ENCODE data around the gene CFAP54. TPM values are rescaled to one million over a fixed set of nuclear protein-coding genes. Genes with fewer than 3 reads are reported as not detected.
A peak's percentile ranks its signal among the peaks of the same experiment; 100 is the strongest.

CFAP54 gene
- total and polyA plus RNA-seq, 2 donors (not counting 3 experiments of a cell fraction or from before 2014, with no cell fraction given), result 3.6 to 26.9 TPM

DNA sequence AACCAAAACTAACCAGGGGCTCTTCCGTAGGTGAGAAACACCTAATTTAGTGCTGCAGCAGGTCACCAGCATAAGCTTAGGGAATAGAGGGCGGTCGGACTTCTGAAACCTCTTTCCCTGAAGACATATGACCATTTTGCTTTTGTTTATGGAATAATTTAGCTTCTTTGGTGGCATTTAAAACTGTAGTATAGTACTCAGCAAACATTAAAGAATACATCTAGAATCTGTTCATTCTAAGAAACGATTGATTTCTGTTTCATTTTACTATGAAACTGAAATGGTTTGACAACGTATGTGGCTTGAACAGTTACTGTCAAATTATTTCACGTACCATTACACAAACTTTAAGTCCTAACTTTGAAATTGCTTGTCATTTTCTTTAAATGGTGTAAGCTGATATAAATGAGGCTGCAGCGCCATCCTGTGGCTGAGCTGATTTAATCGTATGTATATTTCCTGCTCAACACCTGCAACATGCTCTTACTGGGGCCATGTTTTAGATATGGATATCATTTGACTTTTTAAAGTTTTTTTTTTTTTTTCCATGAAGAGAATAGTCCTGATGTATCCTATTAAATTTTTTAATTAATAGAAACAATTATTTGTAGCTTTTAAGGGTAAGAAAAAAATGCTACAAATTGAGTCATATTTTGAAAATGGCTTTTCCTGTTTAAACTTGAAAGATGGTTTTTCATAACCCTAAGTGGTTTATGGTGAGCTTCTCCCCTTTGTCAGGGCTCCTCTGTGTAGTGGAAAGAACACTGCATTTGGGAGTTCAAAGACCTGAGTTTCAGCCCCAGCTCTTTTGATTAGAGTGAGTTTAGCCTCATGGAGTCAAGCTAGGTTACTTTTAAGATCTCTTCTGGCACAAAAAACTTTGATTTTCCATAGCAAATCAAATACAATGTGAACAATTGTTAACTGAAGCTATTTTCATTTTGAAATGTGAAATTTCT is 27.4 kb downstream of the CFAP54 start:
- FAIRE-seq (peak; percentile 76), DNase-seq (ENCODE audit: low read depth, low spot score) (peak; percentile 94)
- no peaks in the 10 kb centered on the region for H4K20me1 ChIP-seq (replicated peaks; ENCODE audit: control insufficient read depth, extremely low read depth, insufficient read depth, low read length)
- H3K27me3 ChIP-seq (ENCODE audit: control insufficient read depth in 2 of 2, insufficient read depth in 2 of 2, low read length in 2 of 2), result no peaks in the 10 kb centered on the region
- dilution Hi-C loops (cut with MboI; ENCODE audit: extremely low pct_ligation_motif_present, low sequenced_read_pairs), result no loop called here
- peaks cover 16% of the 10 kb centered on the region for H3K4me1 ChIP-seq (ENCODE audit: control insufficient read depth, extremely low read depth, insufficient read depth, low read length)
- ChIA-PET POLR2A (interaction anchor here (0.6 to 1.2 kb wide), 6 partner anchors 28 to 249 kb away, joined by 3 to 5 read pairs (median 4); partner anchors contain the start of gene CFAP54), CTCF (interaction anchor here (0.6 to 3.0 kb wide), 56 partner anchors 8 to 598 kb away, joined by 3 to 66 read pairs (median 5); partner anchors contain the start of genes CDK17 and CFAP54)
- no peaks in the 10 kb centered on the region for H3K9me3 ChIP-seq (replicated peaks; ENCODE audit: control insufficient read depth, insufficient read depth, low read length)
- no peaks in the 10 kb centered on the region for H3K36me3 ChIP-seq (ENCODE audit: control insufficient read depth in 2 of 2, extremely low read depth in 1 of 2, insufficient read depth in 2 of 2, low read length in 2 of 2)
- H3K9me1 ChIP-seq (replicated peaks; ENCODE audit: control insufficient read depth, extremely low read depth, insufficient read depth, low read length), result no peaks in the 10 kb centered on the region
- peaks cover 4% of the 10 kb centered on the region for H3K79me2 ChIP-seq (ENCODE audit: control insufficient read depth, insufficient read depth, low read length)
- H3K4me2 ChIP-seq (ENCODE audit: insufficient read depth, low read length), result peak overlapping the region; percentile 26
- H2AFZ ChIP-seq (ENCODE audit: low read depth, low read length), result peak overlapping the region; percentile 3
- H3K27ac ChIP-seq (ENCODE audit: insufficient read depth, low read depth, low read length), result peak overlapping the region; percentile 69
- H3K9ac ChIP-seq (replicated peaks; ENCODE audit: extremely low read depth, insufficient read depth, low read length), result peak overlapping the region; percentile 49
- no peak overlapping the region for H3K4me3 ChIP-seq (replicated peaks in 1 of 3; ENCODE audit: insufficient read depth in 1 of 3, low read depth in 1 of 3, low read length in 3 of 3)
- intact Hi-C loops (cut with micrococcal nuclease), result loop anchor here (1.0 to 10.0 kb wide), 8 partner anchors 27 to 454 kb away; partner anchors contain the start of gene CFAP54
- BruUV-seq (replicated peaks), result TSS peak; percentile 55
- TF ChIP-seq JUN (IDR thresholded peaks at IDR 0.05; ENCODE audit: borderline replicate concordance, insufficient read depth, insufficient read length, low read depth), result no peak
- no peak for TF ChIP-seq MYC (IDR thresholded peaks at IDR 0.05; ENCODE audit: low read depth, low read length)
- no peak for TF ChIP-seq GATA2 (IDR thresholded peaks at IDR 0.05; ENCODE audit: insufficient read depth, insufficient read length, low read depth, low read length)
- no peak for TF ChIP-seq EZH2 (IDR thresholded peaks at IDR 0.05; ENCODE audit: borderline replicate concordance, low read depth, low read length, severe bottlenecking)
- peak; percentile 29 to 35 for TF ChIP-seq CTCF (IDR thresholded peaks at IDR 0.05; ENCODE audit: extremely low read depth in 1 of 2, insufficient read depth in 1 of 2, low read depth in 1 of 2, low read length in 2 of 2)

Measured in endothelial cell of umbilical vein (primary cell).